K562 (cell line): ENCODE results near the gene HSPB8. TPM values are rescaled to one million over a fixed set of nuclear protein-coding genes. Genes with fewer than 3 reads are reported as not detected.

Source experiments
- ATAC-seq: fragments of 200-7000 bp; cut with Tn5 transposase; 3 replicates; pipeline ENCODE4 v1.9.1; 2020; ENCODE audit warnings: moderate library complexity
- BruUV-seq: library from RNA; stranded (reverse); fragments of 400-500 nt; replicated peaks from 2 replicates; lab custom pipeline; 2021; lab: Mats Ljungman, UMichigan
- CTCF ChIA-PET: fragments of 300-600 bp; formaldehyde crosslinking; extraction: SDS; loops from one replicate; lab custom pipeline; 2021; ENCODE audit warnings: low intra/inter-chr PET ratio; lab: Yijun Ruan, JAX
- POLR2A ChIA-PET: fragments of 300-600, 350-650 bp; sonication (Branson Sonifier 250); formaldehyde crosslinking; extraction: SDS; loops from one replicate; lab custom pipeline; 2021; ENCODE audit warnings: antibody characterized with exemption, inconsistent platforms; lab: Yijun Ruan, JAX
- DNase-seq, 4 experiments: peaks; one replicate each; pipeline versions ENCODE4 v3.0.0 to v3.0.0-alpha.2; 2011 to 2018; ENCODE audit warnings: low spot score in 3 of 4, mixed read lengths in 3 of 4; ENCODE audit errors: extremely low read depth in 1 of 4
- FAIRE-seq: peaks from 2 replicates; lab custom pipeline; 2011; peaks lifted over from hg19 to GRCh38; lab: Jason Lieb, UNC
- H2AFZ ChIP-seq: 2 replicates; pipeline ENCODE4 v1.6.0; 2011; ENCODE audit warnings: low read depth, low read length, control low read depth, inconsistent platforms
- H3K27ac ChIP-seq: fragments of 200-600 bp; 3 replicates; pipeline ENCODE4 v1.8.0; 2011; ENCODE audit warnings: low read depth, mild to moderate bottlenecking, control low read depth, inconsistent platforms, low read length, moderate library complexity, mixed read lengths; ENCODE audit errors: extremely low read depth
- H3K27me3 ChIP-seq, 2 experiments: fragments of 300-600 bp in 1 of 2; 2 replicates in 1 of 2; 3 replicates in 1 of 2; pipeline versions ENCODE4 v1.6.0 to v1.8.0; 2011; ENCODE audit warnings: inconsistent platforms in 2 of 2, low read length in 2 of 2, mild to moderate bottlenecking in 1 of 2, mixed read lengths in 1 of 2, moderate library complexity in 1 of 2; ENCODE audit not compliant: control insufficient read depth in 2 of 2, insufficient read depth in 2 of 2
- H3K36me3 ChIP-seq: fragments of 300-600 bp; 3 replicates; pipeline ENCODE4 v1.8.0; 2011; ENCODE audit warnings: mild to moderate bottlenecking, low read length, inconsistent platforms; ENCODE audit not compliant: control insufficient read depth, insufficient read depth
- H3K4me1 ChIP-seq, 2 experiments: fragments of 200-600 bp in 1 of 2; replicated peaks in 1 of 2; 2 replicates in 1 of 2; 3 replicates in 1 of 2; pipeline versions ENCODE4 v1.5.1 to v1.8.0; 2011; ENCODE audit warnings: inconsistent platforms in 2 of 2, low read length in 2 of 2, mild to moderate bottlenecking in 1 of 2, mixed read lengths in 1 of 2, moderate library complexity in 1 of 2; ENCODE audit not compliant: control insufficient read depth in 2 of 2, insufficient read depth in 2 of 2
- H3K4me2 ChIP-seq: 2 replicates; pipeline ENCODE4 v1.6.1; 2011; ENCODE audit warnings: low read length, control low read depth, inconsistent platforms, mixed read lengths; ENCODE audit not compliant: insufficient read depth
- H3K4me3 ChIP-seq: fragments of 200-600 bp; sonication (generic), shearing (Covaris generic); 2 replicates; pipeline ENCODE4 v1.5.1; 2016; ENCODE audit warnings: control low read depth, inconsistent platforms
- H3K79me2 ChIP-seq: fragments of 200-600 bp; 3 replicates; pipeline ENCODE4 v1.8.0; 2011; ENCODE audit warnings: low read length, inconsistent platforms; ENCODE audit not compliant: control insufficient read depth, insufficient read depth
- H3K9ac ChIP-seq, 2 experiments: 2 replicates each; pipeline versions ENCODE4 v1.6.0 to v1.6.1; 2011; ENCODE audit warnings: low read depth in 2 of 2, low read length in 2 of 2, control low read depth in 1 of 2, inconsistent platforms in 1 of 2, mild to moderate bottlenecking in 1 of 2, mixed read lengths in 1 of 2; ENCODE audit not compliant: insufficient read depth in 1 of 2
- H3K9me1 ChIP-seq: one replicate; pipeline ENCODE4 v1.6.0; 2011; ENCODE audit warnings: inconsistent platforms, mild to moderate bottlenecking, low read length, moderate library complexity; ENCODE audit not compliant: control insufficient read depth, insufficient read depth
- H3K9me3 ChIP-seq: replicated peaks from 2 replicates; pipeline ENCODE4 v1.5.1; 2011; ENCODE audit warnings: low read depth, low read length, inconsistent platforms; ENCODE audit not compliant: control insufficient read depth, insufficient read depth
- H4K20me1 ChIP-seq: replicated peaks from 2 replicates; pipeline ENCODE4 v1.6.1; 2011; ENCODE audit warnings: low read length, inconsistent platforms, mixed read lengths; ENCODE audit not compliant: control insufficient read depth, insufficient read depth
- CHD2 ChIP-seq: IDR thresholded peaks from 2 replicates; pipeline ENCODE4 v1.6.1; 2011; ENCODE audit warnings: low read depth, low read length
- FIP1L1 ChIP-seq: fragments of 200-400 bp; formaldehyde crosslinking; IDR thresholded peaks from 2 replicates; pipeline ENCODE4 v1.6.1; 2018; ENCODE audit warnings: mild to moderate bottlenecking, low read depth, low read length; ENCODE audit not compliant: poor library complexity, severe bottlenecking
- NCOA4 ChIP-seq: fragments of 450-650 bp; IDR thresholded peaks from 2 replicates; pipeline ENCODE4 v1.6.1; 2018; ENCODE audit warnings: mild to moderate bottlenecking; ENCODE audit not compliant: partially characterized antibody
- TEAD4 ChIP-seq, 2 experiments: sonication (generic) in 1 of 2; formaldehyde crosslinking in 1 of 2; IDR thresholded peaks; 2 replicates each; pipeline versions ENCODE4 v1.6.1 to v1.8.0; 2012 to 2022; ENCODE audit warnings: borderline replicate concordance in 1 of 2, inconsistent platforms in 1 of 2, low read length in 1 of 2, mild to moderate bottlenecking in 1 of 2, missing genetic modification reagents in 1 of 2
- ZBTB34 ChIP-seq: fragments of 250-450 bp; sonication (Bioruptor Pico); IDR thresholded peaks from 2 replicates; pipeline ENCODE4 v1.8.0; 2021; ENCODE audit warnings: mild to moderate bottlenecking, moderate library complexity
- ZNF318 ChIP-seq, 2 experiments: fragments of 450-650 bp; IDR thresholded peaks; 2 replicates each; pipeline ENCODE4 v1.6.1; 2016; ENCODE audit warnings: mild to moderate bottlenecking in 2 of 2, borderline replicate concordance in 1 of 2, low read depth in 1 of 2, moderate library complexity in 1 of 2
- ZNF431 ChIP-seq: sonication (generic); formaldehyde crosslinking; IDR thresholded peaks from 2 replicates; pipeline ENCODE4 v1.8.0; 2022; ENCODE audit warnings: mild to moderate bottlenecking, missing genetic modification reagents
- ZNF696 ChIP-seq: fragments of 250-450 bp; sonication (Bioruptor Pico); conservative IDR thresholded peaks from 2 replicates; pipeline ENCODE4 v1.4.0; 2020; ENCODE audit warnings: mild to moderate bottlenecking, moderate library complexity
- WGBS: fragments of 100-300 bp; shearing (Covaris generic); methylation state at CpG from one replicate; pipeline ENCODE4 v1.1.6; 2016; ENCODE audit warnings: low coverage, mixed read lengths; ENCODE audit not compliant: insufficient coverage; ENCODE audit errors: missing lambda C conversion rate; 5-methylcytosine and 5-hydroxymethylcytosine counted together
- in situ Hi-C: fragments of 300-500 bp; cut with MboI; formaldehyde crosslinking; loops from 4 replicates; pipeline ENCODE4 v1.15.0; 2018; ENCODE audit warnings: inconsistent platforms, mixed read lengths
- intact Hi-C: fragments of 100-400 bp; cut with micrococcal nuclease; formaldehyde crosslinking; loops from 2 replicates; pipeline ENCODE4 v1.14.2; 2022
- polyA plus RNA-seq, 8 experiments: library from polyadenylated mRNA; depleted of rRNA in 4 of 8; stranded (reverse) in 5 of 8; unstranded in 3 of 8; fragments of >200 nt; fragmentation: Nextera tagmentation in 2 of 8; fragmentation: Illumina TruSeq in 1 of 8; extraction: Ambion mirVana in 2 of 8; extraction: Trizol in 1 of 8; gene quantifications; 2 replicates each; pipeline versions ENCODE4 v1.2.1 to v1.2.3, GENCODE V29; 2011 to 2014; ENCODE audit warnings: inconsistent platforms in 1 of 8, missing spikeins in 1 of 8
- total RNA-seq, 7 experiments: library from RNA; depleted of rRNA in 6 of 7; stranded (reverse); fragments of >200 nt in 6 of 7; fragmentation: Illumina TruSeq in 2 of 7; extraction: Trizol in 2 of 7; gene quantifications; 2 replicates each; pipeline versions ENCODE4 v1.2.1 to v1.2.3, GENCODE V29; 2011 to 2021; ENCODE audit warnings: low replicate concordance in 1 of 7

Gene HSPB8
- total and polyA plus RNA-seq, 9 of the 15 experiments (the other 6 are each of a cell fraction or from before 2014, with no cell fraction given): 0.13 TPM; not detected in 8

GRCh38 chr12:119130523-119130922, 48.2 kb upstream of the HSPB8 start:
- H3K36me3 ChIP-seq: no peaks in the 10 kb centered on the region
- WGBS: 1% methylated on average over 10 of the region's 10 CpGs
- TF ChIP-seq NCOA4 (no peak), ZBTB34 (CRISPR knock-in tag) (no peak), CHD2 (no peak), TEAD4 (IDR thresholded peaks at IDR 0.05; ENCODE audit: low read length) (no peak), TEAD4 (CRISPR knock-in tag; IDR thresholded peaks at IDR 0.05; ENCODE audit: borderline replicate concordance) (no peak), ZNF318 (IDR thresholded peaks at IDR 0.05; ENCODE audit: borderline replicate concordance in 1 of 2, low read depth in 1 of 2) (no peak), FIP1L1 (no peak), ZNF431 (CRISPR knock-in tag) (no peak), ZNF696 (CRISPR knock-in tag) (no peak)
- TF ChIP-seq, all 486 proteins: peak for 0
- no peaks in the 10 kb centered on the region for H3K9me3 ChIP-seq
- in situ Hi-C loops: no loop called here
- H3K9ac ChIP-seq: no peak overlapping the region
- no peak overlapping the region for H3K4me3 ChIP-seq
- no peaks in the 10 kb centered on the region for H3K4me1 ChIP-seq
- H4K20me1 ChIP-seq: 0 out of 2 replicates have a peak, but pooled peaks cover 3% of the 10 kb centered on the region
- peaks cover 3% of the 10 kb centered on the region for H3K9me1 ChIP-seq
- ChIA-PET POLR2A (interaction anchor here (0.6 kb wide), 1 partner anchor 23 kb away, joined by 3 read pairs; no protein-coding TSS in a partner anchor), CTCF (no interaction called here)
- ATAC-seq (no peak), FAIRE-seq (no peak), DNase-seq (no peak)
- no TSS peak for BruUV-seq
- no peak overlapping the region for H2AFZ ChIP-seq
- no peak overlapping the region for H3K4me2 ChIP-seq
- H3K27me3 ChIP-seq: no peaks in the 10 kb centered on the region
- H3K27ac ChIP-seq: no peak overlapping the region
- intact Hi-C loops: no loop called here
- no peaks in the 10 kb centered on the region for H3K79me2 ChIP-seq
